SKM-1 (cell line): ENCODE results near the gene PREX1.

Experiments used
- DNase-seq: peaks from one replicate; lab custom pipeline; 2025; ENCODE audit not compliant: unreplicated experiment; lab: John Stamatoyannopoulos, UW

The PREX1 gene

GRCh38 chr20:48722737-48723191 is 105.0 kb downstream of the PREX1 start:
- DNase-seq: no peak

- peak; percentile 86 for DNase-seq
Observed at GRCh38 chr20:48722002-48722731, 105.6 kb downstream of the PREX1 start.

DNA sequence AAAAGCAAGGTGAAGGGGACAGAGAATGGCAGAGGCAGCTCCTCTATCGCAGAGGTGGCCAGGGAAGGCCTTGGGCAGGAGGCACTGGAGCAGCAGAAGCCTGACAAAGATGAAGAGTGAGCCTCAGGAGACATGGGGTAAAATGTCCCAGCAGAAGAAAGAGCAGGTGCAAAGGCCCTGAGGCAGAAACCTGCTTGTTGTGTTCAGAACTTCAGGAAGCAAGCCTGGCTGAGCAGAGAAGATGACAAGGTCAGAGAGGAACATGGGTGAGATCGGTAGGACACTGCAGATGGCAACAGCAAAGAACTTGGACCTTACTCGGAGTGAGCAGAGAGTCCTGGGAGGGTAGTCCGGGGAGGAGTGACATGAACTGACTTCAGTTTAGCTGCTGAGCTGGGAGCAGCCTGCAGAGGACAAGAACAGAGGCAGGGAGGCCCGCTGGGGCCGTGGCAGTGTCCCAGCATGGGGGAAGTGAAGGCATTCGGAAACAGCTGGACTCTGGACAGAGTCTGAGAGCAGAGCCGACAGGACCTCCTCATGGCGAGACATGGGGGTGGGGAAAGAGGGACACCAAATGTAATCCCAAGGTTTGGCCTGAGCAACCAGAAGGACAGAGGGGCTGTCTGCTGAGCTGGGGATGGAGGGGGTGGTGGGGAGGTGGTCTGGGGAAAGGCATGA is 106.3 kb downstream of the PREX1 start:
- no peak for DNase-seq

GRCh38 chr20:48720256-48720985 is 107.4 kb downstream of the PREX1 start:
- no peak for DNase-seq

GRCh38 chr20:48719598-48720255 is 108.1 kb downstream of the PREX1 start:
- DNase-seq: no peak

DNA sequence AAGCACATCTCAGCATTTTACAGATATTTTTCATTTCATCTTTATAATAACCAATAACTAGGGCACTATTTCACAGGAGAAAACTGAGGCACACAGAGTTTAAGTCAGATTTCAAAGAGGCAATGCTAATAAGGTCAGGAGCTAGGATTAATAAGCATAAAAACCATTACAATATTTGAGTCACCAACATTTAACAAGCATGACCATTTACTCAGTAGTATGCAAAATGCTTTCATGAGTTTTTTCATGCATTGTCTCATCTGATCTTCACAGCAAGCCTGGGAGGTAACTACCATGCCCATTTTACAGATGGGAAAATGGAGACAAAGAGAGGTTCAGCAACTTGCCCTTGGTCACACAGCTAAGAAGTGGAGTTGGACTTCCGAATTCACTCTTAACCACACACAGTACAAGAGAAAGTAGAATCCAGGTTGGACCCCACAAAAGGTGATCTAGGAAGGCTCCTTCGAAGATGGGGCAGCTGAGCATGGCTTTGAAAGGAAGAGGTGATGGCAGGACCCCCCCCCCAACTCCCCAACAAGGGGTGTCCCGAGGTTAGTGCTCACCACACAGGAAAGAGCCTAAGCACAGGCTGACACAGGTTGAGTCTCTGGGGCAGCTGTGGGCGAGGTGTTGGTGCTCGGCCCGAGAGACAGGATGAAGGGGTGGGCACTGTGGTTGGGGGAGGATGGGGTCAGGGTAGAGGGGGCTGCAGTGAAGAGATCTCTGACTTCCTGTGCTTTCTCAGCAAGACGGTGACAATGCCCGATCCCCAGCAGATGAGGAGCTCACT is 108.8 kb downstream of the PREX1 start:
- no peak for DNase-seq

GRCh38 chr20:48717680-48718223 is 110.0 kb downstream of the PREX1 start:
- DNase-seq: no peak

GRCh38 chr20:48717095-48717672 is 110.6 kb downstream of the PREX1 start:
- DNase-seq: no peak

- no peak for DNase-seq
Observed at GRCh38 chr20:48716541-48716940, 111.3 kb downstream of the PREX1 start.

- no peak for DNase-seq
Observed at GRCh38 chr20:48716086-48716485, 111.7 kb downstream of the PREX1 start.

- DNase-seq: no peak
Observed at GRCh38 chr20:48714764-48715163, 113.0 kb downstream of the PREX1 start.

DNA sequence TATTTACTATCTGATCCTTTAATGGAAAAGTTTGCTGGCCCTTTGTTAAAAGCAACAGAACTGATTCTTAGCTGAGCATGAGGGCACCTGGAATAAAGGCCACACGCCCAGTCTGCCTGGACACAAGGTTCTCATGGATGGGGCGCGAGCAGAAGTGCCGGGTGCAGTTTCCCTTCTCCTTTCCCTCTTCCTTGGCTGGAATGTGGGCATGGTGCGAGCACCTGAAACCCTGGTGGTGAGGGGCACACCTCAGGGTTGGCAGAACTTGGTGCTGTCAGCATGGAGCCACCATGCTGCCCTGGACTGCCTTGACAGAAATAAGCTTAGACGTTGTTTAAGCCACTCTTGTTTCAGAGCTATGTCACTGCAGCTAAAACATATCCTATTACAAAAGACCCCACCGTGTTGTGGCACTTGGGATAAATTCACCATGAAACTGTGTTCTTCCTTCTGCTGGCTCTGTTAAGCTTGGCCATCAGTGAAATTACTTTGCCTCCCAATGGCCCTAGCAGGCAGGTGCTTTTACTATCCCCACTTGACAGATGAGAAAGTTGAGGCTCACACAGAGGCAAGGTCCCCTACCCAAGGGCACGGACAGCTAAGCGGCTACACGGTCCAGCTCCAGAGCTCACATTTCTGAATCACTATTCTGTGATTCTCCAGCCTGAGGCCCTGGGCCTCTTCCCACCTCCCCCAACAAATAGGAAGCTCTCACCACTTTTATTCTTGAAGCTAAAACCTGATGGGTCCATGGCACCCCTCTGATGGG is 115.9 kb downstream of the PREX1 start:
- DNase-seq: no peak

- no peak for DNase-seq
Observed at GRCh38 chr20:48711044-48711428, 116.8 kb downstream of the PREX1 start.

- no peak for DNase-seq
Observed at GRCh38 chr20:48710341-48711043, 117.3 kb downstream of the PREX1 start.

- DNase-seq: no peak
Observed at GRCh38 chr20:48709744-48710143, 118.1 kb downstream of the PREX1 start.

DNA sequence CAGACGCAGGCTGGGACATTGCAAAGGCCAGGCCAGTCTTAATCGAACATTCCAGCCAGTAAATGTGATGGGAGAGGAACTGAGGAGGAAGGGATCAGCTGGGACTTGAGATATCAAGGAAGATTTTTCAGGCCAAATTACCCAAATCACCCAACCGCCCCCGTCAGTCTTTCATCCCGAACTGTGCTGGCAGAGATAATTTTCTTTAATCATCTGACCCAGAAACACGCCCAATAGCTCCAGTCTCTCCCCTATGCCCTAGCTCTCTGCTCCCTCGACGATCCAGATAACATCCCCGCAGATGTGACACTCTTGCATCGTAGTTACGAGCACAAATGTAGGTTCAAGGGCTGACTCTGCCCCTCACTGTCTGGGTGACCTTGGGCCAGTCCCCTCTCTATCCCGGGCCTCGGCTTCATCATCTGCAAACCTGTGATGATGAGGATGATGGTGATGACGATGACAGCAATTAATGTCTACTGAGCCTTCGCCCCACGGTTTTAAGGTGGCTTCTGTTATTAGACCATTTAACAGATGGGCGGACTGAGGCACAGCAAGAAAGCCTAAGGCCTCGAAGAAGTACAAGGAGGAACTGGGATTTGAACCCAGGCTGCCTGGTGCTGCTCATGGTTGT is 118.6 kb downstream of the PREX1 start:
- DNase-seq: no peak

DNA sequence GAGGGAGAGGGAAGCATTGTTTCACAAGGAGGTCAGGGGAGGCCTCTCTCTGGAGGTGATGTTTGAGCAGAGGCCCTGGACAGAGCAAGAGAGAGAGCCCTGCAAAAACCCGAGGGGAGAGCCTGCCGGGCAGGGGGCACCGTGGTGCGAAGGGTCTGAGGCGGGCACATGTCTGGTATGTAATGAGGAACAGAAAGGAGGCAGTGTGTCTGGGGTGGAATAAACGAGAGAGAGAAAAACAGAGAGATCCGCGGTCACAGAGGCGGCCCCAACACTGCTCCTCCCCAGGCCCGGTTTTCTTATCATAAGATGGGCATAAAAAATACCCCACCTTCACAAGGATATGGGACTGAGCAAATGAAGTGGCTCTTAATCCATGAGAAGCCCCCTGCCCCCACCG is 119.2 kb downstream of the PREX1 start:
- DNase-seq: no peak

- no peak for DNase-seq
Observed at GRCh38 chr20:48708116-48708515, 119.7 kb downstream of the PREX1 start.
